HepG2 (cell line): Measurements from ENCODE around the gene TAB2. TPM values are rescaled to one million over a fixed set of nuclear protein-coding genes. Genes with fewer than 3 reads are reported as not detected.
A peak's percentile ranks its signal among the peaks of the same experiment; 100 is the strongest.

Experiments
- CHD2 ChIP-seq: IDR thresholded peaks from 2 replicates; pipeline ENCODE4 v1.6.1; 2011; ENCODE audit warnings: low read depth, low read length, improper control_type of control experiment
- RFXAP ChIP-seq: sonication (generic); formaldehyde crosslinking; IDR thresholded peaks from 2 replicates; pipeline ENCODE4 v1.4.0; 2020; ENCODE audit warnings: missing genetic modification reagents, borderline replicate concordance
- SOX6 ChIP-seq, 2 experiments: fragments of 450-650 bp in 1 of 2; sonication (generic) in 1 of 2; formaldehyde crosslinking in 1 of 2; IDR thresholded peaks; 2 replicates each; pipeline versions ENCODE4 v1.4.0 to v1.6.1; 2017 to 2020; ENCODE audit warnings: antibody characterized with exemption in 1 of 2, mild to moderate bottlenecking in 1 of 2, missing genetic modification reagents in 1 of 2
- polyA plus RNA-seq, 8 experiments: library from polyadenylated mRNA; depleted of rRNA in 3 of 8; stranded (reverse) in 7 of 8; unstranded in 1 of 8; fragments of >200 nt; fragmentation: Illumina TruSeq in 4 of 8; extraction: Trizol in 4 of 8; gene quantifications; 2 replicates each; pipeline versions ENCODE4 v1.2.1 to v1.2.3, GENCODE V29; 2011 to 2016; ENCODE audit warnings: low read depth in 4 of 8, missing spikeins in 1 of 8, mixed read lengths in 1 of 8; ENCODE audit not compliant: insufficient read depth in 1 of 8
- total RNA-seq, 5 experiments: library from RNA; depleted of rRNA; stranded (reverse); fragments of >200 nt; fragmentation: Illumina TruSeq; extraction: Trizol; gene quantifications; 2 replicates each; pipeline ENCODE4 v1.2.3, GENCODE V29; 2016; ENCODE audit warnings: low read depth in 1 of 5
- TF ChIP-seq, protein P1 (sequence below), 2 experiments: fragments of 450-650 bp in 1 of 2; sonication (generic) in 1 of 2; formaldehyde crosslinking in 1 of 2; IDR thresholded peaks; 2 replicates each; pipeline versions ENCODE4 v1.6.1 to v1.8.0; 2016 to 2022; ENCODE audit warnings: antibody characterized with exemption in 1 of 2, mild to moderate bottlenecking in 1 of 2, missing genetic modification reagents in 1 of 2
- TF ChIP-seq, protein P2 (sequence below): sonication (generic); formaldehyde crosslinking; IDR thresholded peaks from 2 replicates; pipeline ENCODE4 v1.5.1; 2020; ENCODE audit warnings: mild to moderate bottlenecking, missing genetic modification reagents, moderate library complexity
- TF ChIP-seq, protein P3 (sequence below): sonication (generic); formaldehyde crosslinking; IDR thresholded peaks from 2 replicates; pipeline ENCODE4 v1.4.0; 2020; ENCODE audit warnings: mild to moderate bottlenecking, missing genetic modification reagents
- TF ChIP-seq, protein P4 (sequence below): sonication (generic); formaldehyde crosslinking; IDR thresholded peaks from 2 replicates; pipeline ENCODE4 v1.8.1; 2022; ENCODE audit warnings: low read depth, mild to moderate bottlenecking, missing genetic modification reagents

The TAB2 gene
- total and polyA plus RNA-seq, 2 of the 13 experiments (the other 11 are each of a cell fraction or from before 2014, with no cell fraction given), result 23.7 to 50.2 TPM

DNA sequence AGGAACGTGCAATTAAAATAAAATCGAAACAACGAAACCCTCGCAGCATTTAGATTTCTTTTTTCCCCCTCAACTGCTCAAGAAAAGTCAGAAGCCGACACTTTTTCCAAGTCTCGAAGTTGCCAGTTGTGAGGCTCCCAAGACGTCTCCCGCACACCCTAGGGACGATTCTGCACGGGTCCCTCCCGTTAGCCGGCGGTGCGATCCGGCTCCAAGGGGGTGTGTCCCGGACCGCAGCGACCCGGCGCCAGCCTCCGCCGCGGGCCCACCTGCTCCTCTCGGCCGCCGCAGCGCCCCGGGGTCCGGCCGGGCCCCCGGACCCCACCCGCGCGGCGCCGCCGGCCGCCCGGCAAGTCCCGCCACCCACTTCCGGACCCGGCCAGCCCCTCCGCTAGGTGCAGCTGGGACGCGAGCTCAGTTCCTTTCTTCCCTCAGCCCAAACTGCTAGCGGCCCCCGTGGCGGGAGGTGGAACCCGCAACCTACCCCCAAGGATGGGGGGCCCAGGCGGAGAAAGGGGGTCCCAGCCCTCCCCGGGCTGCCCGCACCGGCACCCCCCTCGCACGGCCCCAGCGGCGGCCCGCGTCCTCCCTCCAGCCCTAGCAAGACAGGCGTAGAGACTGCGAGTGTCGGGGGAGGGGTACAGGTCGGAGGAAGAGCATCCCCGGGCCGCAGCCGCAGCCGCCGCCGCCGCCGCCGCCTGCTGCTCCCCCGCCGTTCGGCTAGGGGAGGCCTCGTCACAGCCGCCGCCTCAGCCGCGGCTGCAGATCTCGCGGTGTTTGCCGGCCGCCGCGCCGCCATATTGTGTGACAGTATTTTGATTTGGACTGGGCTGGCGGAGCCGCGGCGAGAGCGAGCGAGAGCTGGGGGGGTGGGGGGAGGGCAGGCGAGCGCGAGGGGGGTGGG lies 520 bp upstream of the TAB2 start (continued):
- TF ChIP-seq, protein P1, sequence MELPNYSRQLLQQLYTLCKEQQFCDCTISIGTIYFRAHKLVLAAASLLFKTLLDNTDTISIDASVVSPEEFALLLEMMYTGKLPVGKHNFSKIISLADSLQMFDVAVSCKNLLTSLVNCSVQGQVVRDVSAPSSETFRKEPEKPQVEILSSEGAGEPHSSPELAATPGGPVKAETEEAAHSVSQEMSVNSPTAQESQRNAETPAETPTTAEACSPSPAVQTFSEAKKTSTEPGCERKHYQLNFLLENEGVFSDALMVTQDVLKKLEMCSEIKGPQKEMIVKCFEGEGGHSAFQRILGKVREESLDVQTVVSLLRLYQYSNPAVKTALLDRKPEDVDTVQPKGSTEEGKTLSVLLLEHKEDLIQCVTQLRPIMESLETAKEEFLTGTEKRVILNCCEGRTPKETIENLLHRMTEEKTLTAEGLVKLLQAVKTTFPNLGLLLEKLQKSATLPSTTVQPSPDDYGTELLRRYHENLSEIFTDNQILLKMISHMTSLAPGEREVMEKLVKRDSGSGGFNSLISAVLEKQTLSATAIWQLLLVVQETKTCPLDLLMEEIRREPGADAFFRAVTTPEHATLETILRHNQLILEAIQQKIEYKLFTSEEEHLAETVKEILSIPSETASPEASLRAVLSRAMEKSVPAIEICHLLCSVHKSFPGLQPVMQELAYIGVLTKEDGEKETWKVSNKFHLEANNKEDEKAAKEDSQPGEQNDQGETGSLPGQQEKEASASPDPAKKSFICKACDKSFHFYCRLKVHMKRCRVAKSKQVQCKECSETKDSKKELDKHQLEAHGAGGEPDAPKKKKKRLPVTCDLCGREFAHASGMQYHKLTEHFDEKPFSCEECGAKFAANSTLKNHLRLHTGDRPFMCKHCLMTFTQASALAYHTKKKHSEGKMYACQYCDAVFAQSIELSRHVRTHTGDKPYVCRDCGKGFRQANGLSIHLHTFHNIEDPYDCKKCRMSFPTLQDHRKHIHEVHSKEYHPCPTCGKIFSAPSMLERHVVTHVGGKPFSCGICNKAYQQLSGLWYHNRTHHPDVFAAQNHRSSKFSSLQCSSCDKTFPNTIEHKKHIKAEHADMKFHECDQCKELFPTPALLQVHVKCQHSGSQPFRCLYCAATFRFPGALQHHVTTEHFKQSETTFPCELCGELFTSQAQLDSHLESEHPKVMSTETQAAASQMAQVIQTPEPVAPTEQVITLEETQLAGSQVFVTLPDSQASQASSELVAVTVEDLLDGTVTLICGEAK (IDR thresholded peaks at IDR 0.05), result no peak
- TF ChIP-seq, protein P1 (CRISPR knock-in tag; IDR thresholded peaks at IDR 0.05), result no peak
- TF ChIP-seq, protein P2, sequence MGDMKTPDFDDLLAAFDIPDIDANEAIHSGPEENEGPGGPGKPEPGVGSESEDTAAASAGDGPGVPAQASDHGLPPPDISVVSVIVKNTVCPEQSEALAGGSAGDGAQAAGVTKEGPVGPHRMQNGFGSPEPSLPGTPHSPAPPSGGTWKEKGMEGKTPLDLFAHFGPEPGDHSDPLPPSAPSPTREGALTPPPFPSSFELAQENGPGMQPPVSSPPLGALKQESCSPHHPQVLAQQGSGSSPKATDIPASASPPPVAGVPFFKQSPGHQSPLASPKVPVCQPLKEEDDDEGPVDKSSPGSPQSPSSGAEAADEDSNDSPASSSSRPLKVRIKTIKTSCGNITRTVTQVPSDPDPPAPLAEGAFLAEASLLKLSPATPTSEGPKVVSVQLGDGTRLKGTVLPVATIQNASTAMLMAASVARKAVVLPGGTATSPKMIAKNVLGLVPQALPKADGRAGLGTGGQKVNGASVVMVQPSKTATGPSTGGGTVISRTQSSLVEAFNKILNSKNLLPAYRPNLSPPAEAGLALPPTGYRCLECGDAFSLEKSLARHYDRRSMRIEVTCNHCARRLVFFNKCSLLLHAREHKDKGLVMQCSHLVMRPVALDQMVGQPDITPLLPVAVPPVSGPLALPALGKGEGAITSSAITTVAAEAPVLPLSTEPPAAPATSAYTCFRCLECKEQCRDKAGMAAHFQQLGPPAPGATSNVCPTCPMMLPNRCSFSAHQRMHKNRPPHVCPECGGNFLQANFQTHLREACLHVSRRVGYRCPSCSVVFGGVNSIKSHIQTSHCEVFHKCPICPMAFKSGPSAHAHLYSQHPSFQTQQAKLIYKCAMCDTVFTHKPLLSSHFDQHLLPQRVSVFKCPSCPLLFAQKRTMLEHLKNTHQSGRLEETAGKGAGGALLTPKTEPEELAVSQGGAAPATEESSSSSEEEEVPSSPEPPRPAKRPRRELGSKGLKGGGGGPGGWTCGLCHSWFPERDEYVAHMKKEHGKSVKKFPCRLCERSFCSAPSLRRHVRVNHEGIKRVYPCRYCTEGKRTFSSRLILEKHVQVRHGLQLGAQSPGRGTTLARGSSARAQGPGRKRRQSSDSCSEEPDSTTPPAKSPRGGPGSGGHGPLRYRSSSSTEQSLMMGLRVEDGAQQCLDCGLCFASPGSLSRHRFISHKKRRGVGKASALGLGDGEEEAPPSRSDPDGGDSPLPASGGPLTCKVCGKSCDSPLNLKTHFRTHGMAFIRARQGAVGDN (CRISPR knock-in tag), result peak; percentile 80
- TF ChIP-seq, protein P3, sequence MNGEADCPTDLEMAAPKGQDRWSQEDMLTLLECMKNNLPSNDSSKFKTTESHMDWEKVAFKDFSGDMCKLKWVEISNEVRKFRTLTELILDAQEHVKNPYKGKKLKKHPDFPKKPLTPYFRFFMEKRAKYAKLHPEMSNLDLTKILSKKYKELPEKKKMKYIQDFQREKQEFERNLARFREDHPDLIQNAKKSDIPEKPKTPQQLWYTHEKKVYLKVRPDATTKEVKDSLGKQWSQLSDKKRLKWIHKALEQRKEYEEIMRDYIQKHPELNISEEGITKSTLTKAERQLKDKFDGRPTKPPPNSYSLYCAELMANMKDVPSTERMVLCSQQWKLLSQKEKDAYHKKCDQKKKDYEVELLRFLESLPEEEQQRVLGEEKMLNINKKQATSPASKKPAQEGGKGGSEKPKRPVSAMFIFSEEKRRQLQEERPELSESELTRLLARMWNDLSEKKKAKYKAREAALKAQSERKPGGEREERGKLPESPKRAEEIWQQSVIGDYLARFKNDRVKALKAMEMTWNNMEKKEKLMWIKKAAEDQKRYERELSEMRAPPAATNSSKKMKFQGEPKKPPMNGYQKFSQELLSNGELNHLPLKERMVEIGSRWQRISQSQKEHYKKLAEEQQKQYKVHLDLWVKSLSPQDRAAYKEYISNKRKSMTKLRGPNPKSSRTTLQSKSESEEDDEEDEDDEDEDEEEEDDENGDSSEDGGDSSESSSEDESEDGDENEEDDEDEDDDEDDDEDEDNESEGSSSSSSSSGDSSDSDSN (CRISPR knock-in tag), result peak; percentile 91
- TF ChIP-seq, protein P4, sequence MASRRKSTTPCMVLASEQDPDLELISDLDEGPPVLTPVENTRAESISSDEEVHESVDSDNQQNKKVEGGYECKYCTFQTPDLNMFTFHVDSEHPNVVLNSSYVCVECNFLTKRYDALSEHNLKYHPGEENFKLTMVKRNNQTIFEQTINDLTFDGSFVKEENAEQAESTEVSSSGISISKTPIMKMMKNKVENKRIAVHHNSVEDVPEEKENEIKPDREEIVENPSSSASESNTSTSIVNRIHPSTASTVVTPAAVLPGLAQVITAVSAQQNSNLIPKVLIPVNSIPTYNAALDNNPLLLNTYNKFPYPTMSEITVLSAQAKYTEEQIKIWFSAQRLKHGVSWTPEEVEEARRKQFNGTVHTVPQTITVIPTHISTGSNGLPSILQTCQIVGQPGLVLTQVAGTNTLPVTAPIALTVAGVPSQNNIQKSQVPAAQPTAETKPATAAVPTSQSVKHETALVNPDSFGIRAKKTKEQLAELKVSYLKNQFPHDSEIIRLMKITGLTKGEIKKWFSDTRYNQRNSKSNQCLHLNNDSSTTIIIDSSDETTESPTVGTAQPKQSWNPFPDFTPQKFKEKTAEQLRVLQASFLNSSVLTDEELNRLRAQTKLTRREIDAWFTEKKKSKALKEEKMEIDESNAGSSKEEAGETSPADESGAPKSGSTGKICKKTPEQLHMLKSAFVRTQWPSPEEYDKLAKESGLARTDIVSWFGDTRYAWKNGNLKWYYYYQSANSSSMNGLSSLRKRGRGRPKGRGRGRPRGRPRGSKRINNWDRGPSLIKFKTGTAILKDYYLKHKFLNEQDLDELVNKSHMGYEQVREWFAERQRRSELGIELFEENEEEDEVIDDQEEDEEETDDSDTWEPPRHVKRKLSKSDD, result no peak
- TF ChIP-seq SOX6 (IDR thresholded peaks at IDR 0.05) (no peak), SOX6 (CRISPR knock-in tag; IDR thresholded peaks at IDR 0.05) (peak; percentile 70), CHD2 (peak; percentile 96), RFXAP (CRISPR knock-in tag) (no peak)
